Measurements from ENCODE around the gene ZNF76. TPM values are rescaled to one million over a fixed set of nuclear protein-coding genes. Genes with fewer than 3 reads are reported as not detected.

ZNF76 gene
- total and polyA plus RNA-seq, 9 of the 15 experiments (the other 6 are each of a cell fraction or from before 2014, with no cell fraction given) = 1.2 to 17.8 (median 10.7) TPM

GRCh38 chr6:35240838-35241801 is 18.4 kb upstream of the ZNF76 start (continued):
- TF ChIP-seq CCAR2 (IDR thresholded peaks at IDR 0.05; ENCODE audit: low read depth, low read length) (no peak), ZNF280B (CRISPR knock-in tag; IDR thresholded peaks at IDR 0.05) (no peak), ZNF445 (CRISPR knock-in tag; IDR thresholded peaks at IDR 0.05; ENCODE audit: low read depth) (no peak), KLF16 (IDR thresholded peaks at IDR 0.05) (no peak), ZNF589 (CRISPR knock-in tag; IDR thresholded peaks at IDR 0.05; ENCODE audit: low read depth) (no peak), ZNF347 (CRISPR knock-in tag; IDR thresholded peaks at IDR 0.05; ENCODE audit: low read depth) (no peak), ZNF740 (CRISPR knock-in tag; IDR thresholded peaks at IDR 0.05) (no peak), ZNF740 (tag; IDR thresholded peaks at IDR 0.05) (no peak), OTX1 (CRISPR knock-in tag; IDR thresholded peaks at IDR 0.05) (no peak), NBN (IDR thresholded peaks at IDR 0.05; ENCODE audit: low read depth) (no peak), NCOA4 (IDR thresholded peaks at IDR 0.05; ENCODE audit: partially characterized antibody) (no peak), EP300 (IDR thresholded peaks at IDR 0.05; ENCODE audit: low read length) (no peak), ZNF395 (CRISPR knock-in tag; IDR thresholded peaks at IDR 0.05) (no peak), ZNF232 (CRISPR knock-in tag; IDR thresholded peaks at IDR 0.05) (no peak), ZBTB9 (CRISPR knock-in tag; IDR thresholded peaks at IDR 0.05) (0 out of 2 replicates have a peak, but pooled peaks have one; percentile 38), MYNN (IDR thresholded peaks at IDR 0.05) (0 out of 2 replicates have a peak, but pooled peaks have one; percentile 56), MYNN (CRISPR knock-in tag; IDR thresholded peaks at IDR 0.05) (no peak), SMAD3 (CRISPR knock-in tag; conservative IDR thresholded peaks at IDR 0.05) (no peak), XRCC3 (IDR thresholded peaks at IDR 0.05) (no peak), CBX2 (IDR thresholded peaks at IDR 0.05; ENCODE audit: insufficient read depth, low read length, poor library complexity, severe bottlenecking) (no peak), ATF4 (CRISPR knock-in tag; IDR thresholded peaks at IDR 0.05) (0 out of 2 replicates have a peak, but pooled peaks have one; percentile 30), POLR2AphosphoS5 (IDR thresholded peaks at IDR 0.05; ENCODE audit: control insufficient read depth, insufficient read depth, low read depth, low read length) (no peak)

Measured in K562 (cell line).